GM12873 (cell line): ENCODE data around the gene HIVEP3.

ENCODE experiments used
- CTCF ChIP-seq: IDR thresholded peaks from 2 replicates; pipeline ENCODE4 v1.5.1; 2012; ENCODE audit warnings: low read depth, mild to moderate bottlenecking, moderate library complexity, low read length, control low read depth; ENCODE audit not compliant: insufficient read depth; ENCODE audit errors: missing control alignments

Gene HIVEP3

GRCh38 chr1:41874903-41875411 is 43.8 kb downstream of the HIVEP3 start:
- TF ChIP-seq CTCF = no peak

GRCh38 chr1:41874151-41874719 is 44.5 kb downstream of the HIVEP3 start:
- TF ChIP-seq CTCF = no peak

GRCh38 chr1:41872074-41872473 is 46.6 kb downstream of the HIVEP3 start:
- TF ChIP-seq CTCF = no peak

DNA sequence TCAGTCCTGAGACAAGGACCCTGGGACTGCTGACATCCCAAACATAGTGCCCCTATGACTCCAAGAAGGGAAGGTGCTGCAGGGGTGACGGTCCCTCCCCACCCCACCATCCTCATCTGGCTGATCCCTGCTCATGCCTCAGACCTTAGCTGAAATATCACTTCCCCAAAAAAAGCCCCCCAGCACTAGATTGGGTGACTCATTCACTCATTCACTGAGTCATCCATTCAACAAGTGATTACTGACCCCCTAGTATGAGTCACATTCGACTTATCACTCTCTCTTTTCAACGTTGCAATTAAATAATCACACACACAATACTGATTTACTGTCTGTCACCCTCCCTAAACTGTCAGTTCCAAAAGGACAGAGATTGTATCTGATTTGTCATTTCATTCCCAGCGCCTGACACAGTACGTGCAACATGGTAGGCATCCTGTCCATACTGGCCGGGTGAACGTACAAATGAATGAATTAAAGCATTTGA is 48.6 kb downstream of the HIVEP3 start:
- TF ChIP-seq CTCF = no peak

DNA sequence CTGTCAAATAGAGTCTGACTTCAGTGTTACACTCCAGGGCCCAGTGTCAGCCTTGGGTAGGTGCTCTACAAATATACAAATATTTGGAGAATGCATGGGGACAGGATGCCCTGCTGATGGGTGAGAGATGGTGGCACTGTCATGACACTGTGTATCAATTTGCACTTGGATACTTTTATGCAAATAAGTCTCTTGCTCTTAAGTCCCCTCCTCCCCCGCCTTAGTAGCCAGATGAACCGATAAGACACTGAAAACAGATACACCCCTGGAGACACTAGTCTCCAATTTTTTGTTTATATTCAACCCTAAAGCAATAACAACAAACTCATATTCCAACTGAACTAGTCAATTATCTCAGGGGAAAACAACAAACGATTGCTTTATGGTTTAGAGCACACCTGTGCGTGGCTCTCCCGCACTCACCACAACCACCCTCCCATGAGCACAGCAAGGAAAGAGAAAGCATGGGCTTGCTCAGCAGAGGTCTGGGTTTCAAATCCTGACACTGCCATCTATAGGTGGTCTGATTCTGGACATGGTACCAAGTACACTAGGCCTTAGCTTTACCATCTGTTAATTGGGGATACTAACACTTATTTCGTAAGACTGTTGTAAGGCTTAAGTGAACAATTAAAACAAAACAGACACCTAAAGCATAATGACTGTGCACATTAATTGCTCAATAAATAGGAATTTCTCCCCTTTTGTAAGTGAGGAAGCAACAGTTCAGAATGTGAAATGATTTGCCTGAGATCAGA is 50.3 kb downstream of the HIVEP3 start:
- peak; percentile 76 for TF ChIP-seq CTCF

DNA sequence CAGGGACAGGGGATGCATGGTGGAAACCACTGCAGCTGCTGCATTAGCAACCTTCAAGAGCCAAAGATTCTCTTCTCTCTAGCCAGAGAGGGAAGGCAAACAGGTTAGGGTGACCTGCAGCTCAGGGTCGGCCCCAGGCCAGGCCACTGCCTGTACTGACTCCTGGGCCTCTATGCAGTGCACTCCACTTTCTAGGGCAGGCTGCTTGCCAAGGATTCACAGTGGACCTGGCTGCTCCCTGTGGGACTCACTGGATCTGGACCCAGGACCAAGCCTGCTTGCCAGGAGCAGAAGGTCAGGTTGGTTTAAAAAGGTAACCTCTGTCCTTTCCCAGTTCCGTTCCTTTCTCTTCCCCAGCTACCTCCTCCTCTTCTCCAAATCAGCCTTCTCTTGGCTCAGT is 52.4 kb downstream of the HIVEP3 start:
- no peak for TF ChIP-seq CTCF

- no peak for TF ChIP-seq CTCF
Measured at GRCh38 chr1:41864471-41865040, 54.2 kb downstream of the HIVEP3 start.
